Esophagus squamous epithelium (tissue), 4 donors: ENCODE data around the gene ERF.

Source experiments
- CTCF ChIP-seq, 6 experiments: fragments of 450-650 bp in 4 of 6; fragments of 200-600 bp in 2 of 6; sonication (generic) in 2 of 6; IDR thresholded peaks; one replicate each; pipeline ENCODE4 v1.5.1; 2016 to 2019; ENCODE audit warnings: antibody characterized with exemption in 6 of 6, mild to moderate bottlenecking in 4 of 6, moderate library complexity in 4 of 6
- POLR2A ChIP-seq, 4 donors: fragments of 450-650 bp; IDR thresholded peaks; one replicate each; pipeline ENCODE4 v1.6.1; 2017; ENCODE audit warnings: antibody characterized with exemption in 4 of 4, mild to moderate bottlenecking in 4 of 4, moderate library complexity in 3 of 4

GRCh38 chr19:42288387-42288786 is 33.5 kb upstream of the ERF start:
- TF ChIP-seq POLR2A (IDR thresholded peaks at IDR 0.05) (no peak), CTCF (IDR thresholded peaks at IDR 0.05) (no peak)
